Type B pancreatic cell (in vitro differentiated cells): ENCODE measurements around the gene KMO. TPM values are rescaled to one million over a fixed set of nuclear protein-coding genes. Genes with fewer than 3 reads are reported as not detected.

Experiments
- DNase-seq: peaks from one replicate; pipeline ENCODE4 v3.0.0; 2021; ENCODE audit warnings: mixed read lengths; ENCODE audit not compliant: unreplicated experiment; ENCODE audit errors: extremely low spot score
- H3K27ac Mint-ChIP-seq: 2 replicates; pipeline ENCODE4 v1.8.0; 2021; ENCODE audit warnings: mild to moderate bottlenecking, mixed read lengths
- H3K27me3 Mint-ChIP-seq: 2 replicates; pipeline ENCODE4 v1.8.0; 2021; ENCODE audit warnings: mixed read lengths
- H3K36me3 Mint-ChIP-seq: 2 replicates; pipeline ENCODE4 v1.8.0; 2021; ENCODE audit warnings: mixed read lengths
- H3K4me1 Mint-ChIP-seq: one replicate; pipeline ENCODE4 v1.8.0; 2021; ENCODE audit warnings: mixed read lengths; ENCODE audit not compliant: unreplicated experiment
- H3K4me3 Mint-ChIP-seq: 2 replicates; pipeline ENCODE4 v1.8.0; 2021; ENCODE audit warnings: mild to moderate bottlenecking, mixed read lengths
- H3K9me3 Mint-ChIP-seq: 2 replicates; pipeline ENCODE4 v1.8.0; 2021; ENCODE audit warnings: mixed read lengths
- total RNA-seq: library from RNA; stranded (reverse); gene quantifications from 2 replicates; pipeline ENCODE4 v1.2.1, GENCODE V29; 2021; ENCODE audit warnings: low replicate concordance
- TF ChIP-seq, protein P1 (sequence below): fragments of 200-600 bp; sonication (generic); conservative IDR thresholded peaks from 2 replicates; pipeline ENCODE4 v1.5.0; 2021; ENCODE audit warnings: antibody characterized with exemption, mild to moderate bottlenecking

KMO gene
- total RNA-seq, 1 donor from 2014 or later: 1.1 TPM

DNA sequence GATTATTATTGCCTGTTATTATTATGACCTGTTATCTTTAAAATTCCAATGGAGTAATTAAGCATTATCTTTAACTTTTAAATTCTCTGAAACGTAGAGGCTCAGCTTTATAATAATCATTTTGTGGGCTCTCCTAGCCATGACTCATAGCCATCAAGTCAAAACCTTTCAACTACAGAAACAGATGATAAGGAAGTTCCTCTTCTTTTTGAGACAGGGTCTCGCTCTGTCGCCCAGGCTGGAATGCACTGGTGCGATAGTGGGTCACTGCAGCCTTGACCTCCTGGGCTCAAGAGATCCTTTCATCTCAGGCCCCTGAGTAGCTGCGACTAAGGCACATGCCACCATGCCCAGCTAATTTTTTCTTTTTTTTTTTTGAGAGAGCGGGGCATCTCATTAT, 64.5 kb downstream of the KMO start:
- no peaks in the 10 kb centered on the region for H3K4me1 Mint-ChIP-seq
- TF ChIP-seq, protein P1, sequence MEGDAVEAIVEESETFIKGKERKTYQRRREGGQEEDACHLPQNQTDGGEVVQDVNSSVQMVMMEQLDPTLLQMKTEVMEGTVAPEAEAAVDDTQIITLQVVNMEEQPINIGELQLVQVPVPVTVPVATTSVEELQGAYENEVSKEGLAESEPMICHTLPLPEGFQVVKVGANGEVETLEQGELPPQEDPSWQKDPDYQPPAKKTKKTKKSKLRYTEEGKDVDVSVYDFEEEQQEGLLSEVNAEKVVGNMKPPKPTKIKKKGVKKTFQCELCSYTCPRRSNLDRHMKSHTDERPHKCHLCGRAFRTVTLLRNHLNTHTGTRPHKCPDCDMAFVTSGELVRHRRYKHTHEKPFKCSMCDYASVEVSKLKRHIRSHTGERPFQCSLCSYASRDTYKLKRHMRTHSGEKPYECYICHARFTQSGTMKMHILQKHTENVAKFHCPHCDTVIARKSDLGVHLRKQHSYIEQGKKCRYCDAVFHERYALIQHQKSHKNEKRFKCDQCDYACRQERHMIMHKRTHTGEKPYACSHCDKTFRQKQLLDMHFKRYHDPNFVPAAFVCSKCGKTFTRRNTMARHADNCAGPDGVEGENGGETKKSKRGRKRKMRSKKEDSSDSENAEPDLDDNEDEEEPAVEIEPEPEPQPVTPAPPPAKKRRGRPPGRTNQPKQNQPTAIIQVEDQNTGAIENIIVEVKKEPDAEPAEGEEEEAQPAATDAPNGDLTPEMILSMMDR: no peak
- no peak overlapping the region for H3K27ac Mint-ChIP-seq
- no peak for DNase-seq
- H3K36me3 Mint-ChIP-seq: peaks cover 4% of the 10 kb centered on the region
- no peaks in the 10 kb centered on the region for H3K27me3 Mint-ChIP-seq
- H3K9me3 Mint-ChIP-seq: peaks cover 3% of the 10 kb centered on the region
- H3K4me3 Mint-ChIP-seq: no peak overlapping the region

DNA sequence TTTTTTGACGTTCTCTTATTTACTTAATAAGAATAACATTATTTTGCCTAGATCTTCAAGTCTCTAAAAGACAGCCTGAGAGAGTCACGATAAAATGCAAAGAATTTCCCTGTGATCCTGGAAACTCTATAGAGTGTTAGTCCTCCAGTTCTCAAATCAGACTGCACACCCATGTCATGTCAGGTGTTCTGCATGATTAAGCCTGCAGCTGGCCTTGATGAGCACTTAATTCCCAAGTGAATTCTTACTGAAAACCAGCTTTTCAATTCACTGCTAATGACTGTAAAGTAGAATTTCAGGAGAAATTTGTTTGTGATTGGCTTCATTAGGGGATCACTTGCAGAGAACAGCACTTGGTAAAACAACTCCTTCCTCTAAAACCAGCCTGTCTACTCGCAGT, 66.1 kb downstream of the KMO start:
- Mint-ChIP-seq H3K4me1 (no peaks in the 10 kb centered on the region), H3K4me3 (no peak overlapping the region), H3K36me3 (peaks cover 19% of the 10 kb centered on the region), H3K27me3 (no peaks in the 10 kb centered on the region), H3K27ac (no peak overlapping the region), H3K9me3 (no peaks in the 10 kb centered on the region)
- no peak for DNase-seq
- TF ChIP-seq, protein P1: no peak

DNA sequence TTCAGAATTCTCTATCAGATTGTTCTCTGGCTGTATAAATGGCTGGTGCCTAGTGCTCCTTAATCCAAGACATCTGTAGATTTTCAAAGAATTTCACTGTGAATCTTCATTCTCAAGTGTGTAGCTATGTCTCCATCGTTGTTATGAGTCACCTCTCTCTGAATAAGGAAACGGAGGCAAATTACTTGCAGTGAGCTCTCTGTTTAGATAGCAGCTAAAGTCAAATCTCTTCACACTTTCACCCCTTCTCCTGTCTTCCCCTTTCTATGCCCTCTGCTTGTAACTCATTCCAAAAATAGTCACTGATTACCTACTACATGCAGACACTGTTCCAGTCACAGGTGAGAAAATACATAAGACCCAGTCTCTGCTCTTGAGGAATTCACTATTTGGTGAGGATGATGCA, 68.3 kb downstream of the KMO start:
- H3K4me1 Mint-ChIP-seq: peaks cover 2% of the 10 kb centered on the region
- no peak overlapping the region for H3K4me3 Mint-ChIP-seq
- H3K27me3 Mint-ChIP-seq: no peaks in the 10 kb centered on the region
- no peak overlapping the region for H3K27ac Mint-ChIP-seq
- no peak for DNase-seq
- peaks cover 18% of the 10 kb centered on the region for H3K36me3 Mint-ChIP-seq
- H3K9me3 Mint-ChIP-seq: no peaks in the 10 kb centered on the region
- TF ChIP-seq, protein P1: no peak

DNA sequence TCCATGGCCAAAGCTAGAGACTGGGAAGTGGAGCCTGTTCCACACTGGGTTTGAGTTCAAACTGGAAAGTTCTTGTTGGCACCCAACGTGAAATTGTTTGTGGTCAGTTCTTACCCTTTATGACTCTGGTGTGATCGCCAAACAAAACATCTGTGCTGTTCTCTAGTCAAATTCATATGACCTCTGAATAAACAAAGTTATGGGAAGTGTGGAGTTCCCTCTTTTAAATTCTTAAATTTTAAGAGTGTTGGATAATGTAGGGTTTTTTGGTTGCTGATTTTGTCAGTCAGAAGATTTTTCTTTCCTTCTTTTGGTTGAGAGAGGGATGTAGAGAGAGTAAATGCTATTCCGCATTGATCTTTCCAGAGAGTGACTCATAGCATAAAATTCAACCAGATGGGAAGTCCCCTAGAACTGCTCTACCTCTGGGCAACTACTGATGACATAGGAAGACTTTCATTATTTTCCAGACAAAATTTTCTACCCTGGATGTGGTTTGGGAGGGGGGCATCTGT, 71.6 kb downstream of the KMO start:
- Mint-ChIP-seq H3K9me3 (no peaks in the 10 kb centered on the region), H3K27me3 (no peaks in the 10 kb centered on the region), H3K27ac (no peak overlapping the region), H3K4me3 (no peak overlapping the region), H3K4me1 (peaks cover 3% of the 10 kb centered on the region), H3K36me3 (peaks cover 18% of the 10 kb centered on the region)
- TF ChIP-seq, protein P1: no peak
- no peak for DNase-seq

DNA sequence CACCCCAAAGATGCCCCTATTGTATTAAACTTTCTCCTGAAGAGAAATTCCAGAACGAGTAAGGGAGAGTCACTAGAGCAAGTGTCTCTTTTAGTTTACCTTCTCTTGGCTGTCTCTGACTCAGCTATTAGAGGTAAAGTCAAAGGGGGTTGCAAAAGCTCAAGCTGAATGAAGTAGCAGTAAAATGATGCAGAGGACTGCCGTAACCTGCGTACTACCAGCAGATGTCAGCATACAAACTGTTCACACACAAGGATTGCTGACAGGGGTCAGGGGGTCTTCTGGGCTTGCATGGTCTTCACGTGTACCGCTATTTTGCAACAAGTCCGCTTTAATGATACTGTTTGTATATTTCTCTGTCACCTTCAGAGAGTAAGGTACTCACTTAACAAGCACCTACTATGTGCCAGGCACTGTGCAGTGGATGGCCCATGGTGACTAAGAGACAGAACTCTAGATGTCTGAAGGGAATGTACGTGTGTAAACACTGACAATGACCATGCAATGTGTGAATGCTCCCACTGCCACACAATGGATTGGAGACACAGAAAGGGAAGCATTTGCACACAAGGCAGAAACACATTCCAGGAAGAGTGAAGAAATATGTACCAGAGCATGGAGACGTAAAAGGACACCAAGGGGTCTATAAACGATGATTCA, 73.1 kb downstream of the KMO start:
- TF ChIP-seq, protein P1: peak; percentile 62
- no peak overlapping the region for H3K27ac Mint-ChIP-seq
- no peaks in the 10 kb centered on the region for H3K9me3 Mint-ChIP-seq
- peaks cover 3% of the 10 kb centered on the region for H3K4me1 Mint-ChIP-seq
- H3K4me3 Mint-ChIP-seq: no peak overlapping the region
- peaks cover 18% of the 10 kb centered on the region for H3K36me3 Mint-ChIP-seq
- no peaks in the 10 kb centered on the region for H3K27me3 Mint-ChIP-seq
- DNase-seq: no peak
